Measurements from ENCODE around the gene RAPGEF1. TPM values are rescaled to one million over a fixed set of nuclear protein-coding genes. Genes with fewer than 3 reads are reported as not detected.
"Not testable (repeated sequence)": the region's sequence is repeated elsewhere in the genome, so short reads cannot be mapped to it uniquely, and the experiment has no call there.

RAPGEF1 gene
- total RNA-seq, 2 experiments from 2014 or later = 187 to 215 TPM

DNA sequence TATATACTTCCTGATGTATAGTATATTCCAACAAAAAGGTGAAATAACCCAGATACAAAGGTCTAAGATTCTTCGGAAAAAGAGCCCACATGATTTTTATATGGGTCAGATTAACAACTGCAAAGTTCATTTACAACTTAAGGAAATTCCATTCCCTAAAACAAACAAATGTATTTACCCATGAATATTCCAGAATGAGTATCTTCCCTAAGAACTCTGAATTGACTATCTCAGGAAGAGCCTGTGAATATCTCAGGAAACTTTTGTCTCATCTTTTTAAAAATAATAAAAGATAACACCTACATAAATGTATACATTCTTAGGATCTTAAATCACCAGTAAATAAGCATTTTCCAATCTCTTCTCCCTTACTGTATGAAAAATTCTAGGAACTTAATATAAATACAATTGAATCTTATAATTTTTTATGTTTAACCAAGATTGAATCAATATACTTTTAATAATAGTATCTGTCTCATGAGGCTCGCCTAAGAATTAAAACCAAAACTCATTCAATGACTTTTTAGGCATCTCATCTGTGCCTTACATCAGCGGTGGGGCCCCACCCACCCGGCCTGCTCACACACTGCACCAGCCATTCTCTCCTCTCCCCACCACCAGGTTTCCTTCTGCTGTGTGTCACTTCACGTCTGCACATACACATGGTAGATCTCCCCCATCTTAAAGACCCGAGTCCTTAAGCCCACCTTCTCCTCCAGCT lies 78.1 kb downstream of the RAPGEF1 start:
- Mint-ChIP-seq H3K27ac (peak overlapping the region; percentile 91), H3K36me3 (peaks cover 27% of the 10 kb centered on the region), H3K9me3 (ENCODE audit: low read depth) (no peaks in the 10 kb centered on the region), H3K4me3 (peak overlapping the region; percentile 9), H3K4me1 (peaks cover 82% of the 10 kb centered on the region), H3K27me3 (no peaks in the 10 kb centered on the region)
- DNase-seq (peak; percentile 85), ATAC-seq (peak; percentile 92)
- CTCF ChIA-PET = interaction anchor here (1.3 kb wide), 2 partner anchors 16 to 78 kb away, joined by 4 to 6 read pairs; partner anchors contain the start of gene RAPGEF1

DNA sequence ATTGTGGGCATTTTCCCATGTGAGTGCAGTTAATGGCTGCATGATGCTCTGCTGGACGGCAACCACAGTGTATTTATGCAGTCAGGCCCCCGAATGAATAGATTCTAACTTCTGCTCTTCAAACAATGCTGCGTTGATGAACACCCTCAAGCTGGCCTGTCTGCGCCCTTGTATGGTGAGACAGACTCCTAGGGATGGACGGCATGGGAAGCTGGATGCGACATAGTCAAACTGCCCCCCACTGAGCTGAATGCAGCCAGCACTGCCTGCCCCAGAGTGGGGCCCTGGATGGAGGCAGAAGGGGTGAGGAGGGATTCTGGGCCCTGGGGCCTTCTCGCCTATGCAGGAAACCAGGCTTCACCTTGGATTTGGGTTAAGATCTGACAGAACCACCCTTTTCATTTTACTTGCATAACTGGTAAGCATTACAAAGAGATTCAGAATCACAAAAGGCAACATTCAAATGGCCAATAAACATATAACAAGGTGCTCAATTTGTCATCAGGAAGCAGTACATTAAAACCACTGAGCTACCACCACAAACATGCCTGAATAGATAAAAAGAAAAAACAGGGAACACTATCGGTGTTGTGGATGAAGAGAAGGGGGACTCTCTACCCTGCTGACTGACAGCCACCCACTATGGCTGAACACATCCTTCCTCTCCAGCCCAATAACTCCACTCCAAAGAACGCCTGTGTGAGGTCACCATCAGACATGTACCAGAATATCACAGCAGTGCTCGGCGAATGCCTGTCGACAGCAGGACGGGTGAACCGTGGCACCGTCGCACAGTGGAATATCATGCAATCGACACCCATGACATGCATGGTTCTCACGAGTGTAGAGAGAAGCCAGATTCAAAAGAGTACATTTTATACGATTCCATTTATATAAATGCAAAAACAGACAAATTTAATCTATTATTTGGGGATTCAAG lies 79.1 kb downstream of the RAPGEF1 start:
- H3K4me1 Mint-ChIP-seq = peaks cover 82% of the 10 kb centered on the region
- CTCF ChIA-PET = interaction anchor here (0.7 kb wide), 1 partner anchor 80 kb away, joined by 3 read pairs; no protein-coding TSS in a partner anchor
- H3K27me3 Mint-ChIP-seq = no peaks in the 10 kb centered on the region
- no peak overlapping the region for H3K4me3 Mint-ChIP-seq
- DNase-seq = no peak
- no peaks in the 10 kb centered on the region for H3K9me3 Mint-ChIP-seq (ENCODE audit: low read depth)
- peak overlapping the region; percentile 62 for H3K27ac Mint-ChIP-seq
- H3K36me3 Mint-ChIP-seq = peaks cover 24% of the 10 kb centered on the region
- no peak for ATAC-seq

DNA sequence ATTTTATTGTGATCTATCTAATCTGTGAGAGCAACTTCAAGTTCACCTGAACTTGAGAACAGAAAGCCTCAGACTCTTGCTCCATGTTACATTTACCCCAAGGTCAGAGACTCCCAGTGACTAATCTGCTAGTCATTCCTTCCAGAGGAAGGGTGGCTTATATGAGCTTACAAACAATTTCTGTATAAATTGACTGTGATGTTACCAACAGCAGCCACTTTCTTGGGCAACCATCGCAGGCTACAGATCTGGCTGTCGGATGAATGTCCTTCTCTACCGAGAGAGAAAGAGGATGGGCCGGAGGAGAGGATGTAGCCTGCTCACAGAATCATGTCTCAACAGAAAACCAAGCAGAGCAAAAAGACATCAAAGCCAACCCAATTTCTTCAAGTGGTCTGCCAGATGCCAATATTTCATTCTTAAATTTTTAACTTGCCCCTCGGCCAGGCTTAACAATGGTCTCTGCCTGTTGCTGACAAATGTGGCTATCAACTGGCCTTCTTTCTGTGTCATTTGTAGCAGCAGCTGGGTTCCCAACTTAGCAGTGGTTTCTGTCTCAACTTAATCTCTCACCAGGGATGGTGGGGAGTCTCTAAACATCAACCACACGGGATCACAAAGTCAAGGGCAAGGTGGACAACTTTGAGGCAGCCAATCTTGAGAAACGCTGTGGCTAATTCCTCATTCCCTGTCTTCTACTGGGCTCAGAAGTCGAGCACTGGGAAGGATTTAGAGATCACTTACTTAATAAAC lies 81.3 kb downstream of the RAPGEF1 start:
- Mint-ChIP-seq H3K4me3 (no peak overlapping the region), H3K27me3 (no peaks in the 10 kb centered on the region), H3K27ac (peak overlapping the region; percentile 87), H3K36me3 (peaks cover 14% of the 10 kb centered on the region), H3K9me3 (ENCODE audit: low read depth) (no peaks in the 10 kb centered on the region), H3K4me1 (peaks cover 75% of the 10 kb centered on the region)
- CTCF ChIA-PET = interaction anchor here (0.8 to 2.3 kb wide), 6 partner anchors 11 to 81 kb away, joined by 3 to 5 read pairs (median 4); partner anchors contain the start of gene RAPGEF1
- DNase-seq = peak; percentile 54
- peak; percentile 37 for ATAC-seq

DNA sequence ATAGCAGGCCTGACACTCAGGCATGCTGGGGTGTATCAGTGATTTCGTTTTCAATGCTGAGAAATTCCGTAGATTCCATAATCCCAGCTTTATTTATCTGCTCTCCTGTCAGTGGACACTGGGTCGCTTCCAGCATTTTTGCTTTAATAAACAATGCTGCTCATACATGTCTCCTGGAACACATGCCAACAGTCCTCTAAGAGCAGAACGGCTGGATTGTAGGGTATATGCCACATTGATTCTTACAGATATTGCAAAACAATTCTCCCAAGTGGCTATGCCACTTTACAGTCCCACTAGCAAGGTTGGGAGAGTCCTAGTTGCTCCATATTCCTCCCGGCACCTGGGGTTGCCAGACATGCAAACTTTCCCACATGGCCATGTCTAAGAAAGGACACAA lies 81.9 kb downstream of the RAPGEF1 start:
- no peak for ATAC-seq
- no peaks in the 10 kb centered on the region for H3K27me3 Mint-ChIP-seq
- no peak for DNase-seq
- no peak overlapping the region for H3K4me3 Mint-ChIP-seq
- peak overlapping the region; percentile 87 for H3K27ac Mint-ChIP-seq
- CTCF ChIA-PET = interaction anchor here (1.9 to 2.3 kb wide), 3 partner anchors 21 to 66 kb away, joined by 5 read pairs; no protein-coding TSS in a partner anchor
- H3K36me3 Mint-ChIP-seq = peaks cover 12% of the 10 kb centered on the region
- H3K4me1 Mint-ChIP-seq = peaks cover 74% of the 10 kb centered on the region
- no peaks in the 10 kb centered on the region for H3K9me3 Mint-ChIP-seq (ENCODE audit: low read depth)

DNA sequence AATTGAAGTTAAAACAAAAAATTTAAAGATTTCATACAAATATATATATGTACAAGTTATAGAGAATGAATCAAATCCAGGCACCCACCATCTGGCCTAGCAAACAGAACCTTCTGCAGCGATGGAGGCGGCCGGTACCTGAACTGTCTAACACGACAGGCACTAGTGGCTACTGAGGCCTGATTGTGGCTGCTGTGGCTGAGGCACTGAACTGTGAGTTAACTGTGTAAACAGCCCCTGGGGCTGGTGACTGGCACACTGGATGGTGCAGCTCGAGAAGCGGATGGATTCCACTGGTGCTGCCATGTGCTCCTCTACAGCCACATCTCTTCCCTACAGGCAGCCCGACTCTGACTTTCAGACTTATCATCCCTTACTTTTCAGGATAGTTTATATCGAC lies 82.4 kb downstream of the RAPGEF1 start:
- Mint-ChIP-seq H3K4me3 (no peak overlapping the region), H3K4me1 (peaks cover 73% of the 10 kb centered on the region), H3K27me3 (no peaks in the 10 kb centered on the region), H3K9me3 (ENCODE audit: low read depth) (no peaks in the 10 kb centered on the region), H3K27ac (peak overlapping the region; percentile 87), H3K36me3 (peaks cover 9% of the 10 kb centered on the region)
- no peak for ATAC-seq
- CTCF ChIA-PET = interaction anchor here (2.3 kb wide), 1 partner anchor 66 kb away, joined by 5 read pairs; no protein-coding TSS in a partner anchor
- DNase-seq = no peak

DNA sequence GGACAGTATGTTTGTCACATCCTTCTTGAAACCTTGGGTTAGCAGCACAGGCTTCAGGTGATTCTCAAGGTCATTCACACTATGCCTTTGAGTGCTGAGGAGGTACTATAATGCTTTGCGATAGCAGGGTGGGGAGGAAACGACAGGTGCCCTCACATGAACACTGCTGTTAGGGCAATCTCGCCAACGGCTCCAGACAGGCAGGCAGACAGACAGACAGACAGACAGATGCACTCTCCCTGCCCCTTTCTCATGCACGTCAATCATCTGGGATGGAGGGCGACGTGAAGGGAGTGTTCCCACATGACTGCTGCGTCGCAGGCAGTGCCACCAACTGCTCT lies 82.9 kb downstream of the RAPGEF1 start:
- Mint-ChIP-seq H3K4me3 (peak overlapping the region; percentile 1), H3K36me3 (peaks cover 7% of the 10 kb centered on the region)
- ATAC-seq = peak; percentile 44

DNA sequence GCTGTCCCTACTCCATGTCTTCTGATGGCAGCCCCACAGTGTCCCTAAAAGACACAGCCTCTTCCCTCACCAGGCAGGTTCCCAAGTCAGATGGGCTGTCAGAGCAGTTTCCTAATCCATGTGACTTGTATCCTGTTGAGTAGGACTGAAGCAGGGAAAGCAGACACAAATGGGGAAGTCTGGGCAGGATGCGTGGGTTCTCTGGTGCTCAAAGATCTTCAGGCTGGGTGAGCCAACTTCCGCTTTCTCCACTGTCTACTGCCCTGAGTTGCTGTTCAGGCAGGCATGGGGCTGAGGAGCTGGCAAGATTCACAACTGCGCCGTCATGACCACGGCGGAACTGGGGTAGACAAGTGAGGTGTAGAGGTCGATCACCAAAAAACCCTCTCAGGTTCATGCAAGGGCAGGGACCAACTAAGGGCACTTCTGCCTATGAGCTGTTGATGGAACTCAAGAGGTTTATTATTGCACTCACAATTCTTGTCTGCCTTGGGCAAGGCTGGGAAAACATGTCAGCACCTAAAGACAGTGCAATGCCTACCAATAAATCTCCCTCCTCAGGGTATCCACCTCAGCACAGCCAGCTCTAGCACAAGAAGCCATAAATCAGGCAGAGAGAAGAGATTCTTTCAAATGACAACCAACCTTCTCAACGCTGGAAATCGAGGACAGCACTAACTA lies 83.4 kb downstream of the RAPGEF1 start:
- Mint-ChIP-seq H3K4me3 (peak overlapping the region; percentile 2), H3K36me3 (peaks cover 7% of the 10 kb centered on the region), H3K27ac (peak overlapping the region; percentile 86), H3K9me3 (ENCODE audit: low read depth) (no peaks in the 10 kb centered on the region), H3K27me3 (no peaks in the 10 kb centered on the region), H3K4me1 (peaks cover 76% of the 10 kb centered on the region)
- ATAC-seq = peak; percentile 83
- peak; percentile 82 for DNase-seq
- CTCF ChIA-PET = interaction anchor here (0.7 to 1.1 kb wide), 5 partner anchors 21 to 156 kb away, joined by 3 to 4 read pairs (median 3); partner anchors contain the start of gene RAPGEF1

More for the DNA sequence above, 82.9 kb downstream of the RAPGEF1 start:
- CTCF ChIA-PET = interaction anchor here (0.7 to 1.1 kb wide), 4 partner anchors 21 to 156 kb away, joined by 3 read pairs; partner anchors contain the start of gene RAPGEF1
- no peaks in the 10 kb centered on the region for H3K9me3 Mint-ChIP-seq (ENCODE audit: low read depth)
- peak overlapping the region; percentile 86 for H3K27ac Mint-ChIP-seq
- no peak for DNase-seq
- H3K27me3 Mint-ChIP-seq = no peaks in the 10 kb centered on the region
- H3K4me1 Mint-ChIP-seq = peaks cover 73% of the 10 kb centered on the region

DNA sequence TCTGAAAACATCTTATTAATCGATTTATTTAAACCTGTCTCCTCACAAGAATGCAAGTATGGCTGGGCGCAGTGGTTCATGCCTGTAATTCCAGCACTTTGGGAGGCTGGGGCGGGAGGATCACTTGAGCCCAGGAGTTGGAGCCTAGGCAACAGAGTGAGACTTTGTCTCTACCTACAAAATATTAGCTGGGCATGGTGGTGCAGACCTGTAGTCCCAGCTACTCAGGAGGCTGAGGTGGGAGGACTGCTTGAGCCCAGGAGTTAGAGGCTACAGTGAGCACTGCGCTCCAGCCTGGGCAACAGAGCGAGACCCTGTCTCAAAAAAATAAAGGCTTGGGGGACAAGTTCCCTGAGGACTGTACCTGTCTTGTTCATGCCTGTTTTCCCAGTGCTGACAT lies 85.5 kb downstream of the RAPGEF1 start:
- ATAC-seq; H3K27me3 Mint-ChIP-seq; DNase-seq; H3K4me3 Mint-ChIP-seq; H3K9me3 Mint-ChIP-seq (ENCODE audit: low read depth); H3K27ac Mint-ChIP-seq: not testable (repeated sequence)
- Mint-ChIP-seq H3K36me3 (peaks cover 28% of the 10 kb centered on the region), H3K4me1 (peaks cover 73% of the 10 kb centered on the region)
- CTCF ChIA-PET = interaction anchor here (1.0 kb wide), 1 partner anchor 77 kb away, joined by 3 read pairs; no protein-coding TSS in a partner anchor

DNA sequence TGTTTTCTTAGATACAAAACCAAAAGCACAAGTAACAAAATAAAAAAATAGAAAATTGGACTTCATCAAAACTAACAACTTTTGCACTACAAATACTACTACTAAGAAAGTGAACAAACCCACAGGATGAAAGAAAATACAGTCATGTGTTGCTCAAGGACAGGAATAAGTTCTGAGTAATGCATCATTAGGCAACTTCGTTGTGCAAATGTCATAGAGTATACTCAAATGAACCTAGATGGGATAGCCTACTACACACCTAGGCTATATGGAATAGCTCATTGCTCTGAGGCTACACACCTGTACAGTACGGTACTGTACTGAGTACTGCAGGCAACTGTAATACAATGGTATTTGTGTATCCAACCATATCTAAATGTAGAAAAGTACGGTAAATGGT lies 88.3 kb downstream of the RAPGEF1 start:
- no peaks in the 10 kb centered on the region for H3K9me3 Mint-ChIP-seq (ENCODE audit: low read depth)
- H3K36me3 Mint-ChIP-seq = peaks cover 35% of the 10 kb centered on the region
- peak overlapping the region; percentile 68 for H3K27ac Mint-ChIP-seq
- ATAC-seq (peak; percentile 23), DNase-seq (no peak)
- H3K4me1 Mint-ChIP-seq = peaks cover 50% of the 10 kb centered on the region
- CTCF ChIA-PET = interaction anchor here (1.9 to 2.2 kb wide), 3 partner anchors 16 to 88 kb away, joined by 6 to 8 read pairs (median 8); partner anchors contain the start of gene RAPGEF1
- H3K27me3 Mint-ChIP-seq = no peaks in the 10 kb centered on the region
- no peak overlapping the region for H3K4me3 Mint-ChIP-seq

DNA sequence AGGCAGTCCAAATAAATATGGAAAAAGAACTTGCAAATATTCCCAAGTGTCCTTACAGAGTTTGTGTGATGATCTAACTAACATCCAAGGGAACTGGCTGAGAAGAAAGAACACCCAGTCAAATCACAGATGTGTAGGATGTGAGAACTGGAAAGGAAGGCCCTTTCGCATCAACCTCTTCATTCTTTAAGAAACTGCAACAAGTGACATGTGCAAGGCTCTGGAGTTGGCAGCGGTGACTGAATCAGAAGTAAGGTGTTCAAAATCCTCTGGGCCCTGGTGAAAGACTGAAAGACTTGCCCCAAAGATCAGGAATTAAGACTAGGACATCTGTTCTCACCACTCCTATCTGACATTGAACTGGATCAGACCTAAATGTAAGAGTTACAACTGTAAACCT lies 88.7 kb downstream of the RAPGEF1 start:
- H3K27me3 Mint-ChIP-seq = no peaks in the 10 kb centered on the region
- DNase-seq = no peak
- H3K36me3 Mint-ChIP-seq = peaks cover 36% of the 10 kb centered on the region
- no peak for ATAC-seq
- H3K27ac Mint-ChIP-seq = peak overlapping the region; percentile 68
- H3K9me3 Mint-ChIP-seq (ENCODE audit: low read depth) = no peaks in the 10 kb centered on the region
- CTCF ChIA-PET = interaction anchor here (0.7 to 2.0 kb wide), 3 partner anchors 60 to 96 kb away, joined by 3 to 8 read pairs (median 3); no protein-coding TSS in a partner anchor
- peaks cover 48% of the 10 kb centered on the region for H3K4me1 Mint-ChIP-seq
- no peak overlapping the region for H3K4me3 Mint-ChIP-seq

DNA sequence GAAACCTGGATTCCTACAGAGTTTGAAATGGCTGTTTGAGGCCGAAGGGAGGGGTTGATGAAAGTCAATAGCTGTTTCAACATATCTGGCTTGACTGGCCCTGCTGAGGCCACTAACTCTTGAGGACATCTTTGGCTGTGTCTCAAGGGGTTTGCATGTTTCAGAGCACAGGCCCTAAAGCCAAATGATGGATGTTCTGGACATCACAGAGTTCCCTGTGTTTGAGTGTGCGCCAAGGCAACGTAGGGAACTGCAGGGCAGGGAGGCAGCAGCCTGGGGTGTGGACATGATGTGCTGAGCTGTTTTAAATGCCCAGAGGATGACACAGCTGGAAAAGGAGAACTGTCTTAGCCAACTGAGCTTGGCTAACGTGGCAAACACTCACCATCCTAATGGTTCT lies 89.6 kb downstream of the RAPGEF1 start:
- Mint-ChIP-seq H3K36me3 (peaks cover 40% of the 10 kb centered on the region), H3K4me3 (no peak overlapping the region), H3K9me3 (ENCODE audit: low read depth) (no peaks in the 10 kb centered on the region), H3K4me1 (peaks cover 49% of the 10 kb centered on the region), H3K27me3 (no peaks in the 10 kb centered on the region), H3K27ac (no peak overlapping the region)
- ATAC-seq (no peak), DNase-seq (no peak)
- CTCF ChIA-PET = interaction anchor here (1.1 to 1.3 kb wide), 3 partner anchors 11 to 90 kb away, joined by 3 to 4 read pairs (median 3); no protein-coding TSS in a partner anchor

DNA sequence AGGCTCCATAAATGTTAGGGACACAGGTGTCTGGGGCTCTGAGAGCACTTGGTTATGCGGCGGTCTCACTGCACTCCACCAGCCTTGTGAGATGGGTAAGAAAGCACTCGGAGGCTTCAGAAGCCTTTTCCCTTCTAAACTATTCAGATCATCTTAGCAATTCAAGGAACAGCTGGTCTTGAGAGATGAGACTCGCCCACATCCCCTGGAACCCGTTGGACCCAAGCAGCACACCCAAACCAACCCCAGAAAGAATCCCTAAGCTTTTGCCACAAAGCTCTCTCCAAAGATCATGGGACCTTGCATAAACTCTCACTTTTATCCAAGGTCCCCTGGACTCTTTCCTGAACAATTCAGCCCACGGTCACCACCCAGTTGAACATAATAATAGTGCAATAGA lies 90.2 kb downstream of the RAPGEF1 start:
- no peaks in the 10 kb centered on the region for H3K27me3 Mint-ChIP-seq
- H3K36me3 Mint-ChIP-seq = peaks cover 42% of the 10 kb centered on the region
- no peaks in the 10 kb centered on the region for H3K9me3 Mint-ChIP-seq (ENCODE audit: low read depth)
- peak overlapping the region; percentile 48 for H3K27ac Mint-ChIP-seq
- CTCF ChIA-PET = interaction anchor here (1.1 to 1.3 kb wide), 2 partner anchors 10 to 89 kb away, joined by 3 to 4 read pairs; no protein-coding TSS in a partner anchor
- ATAC-seq = no peak
- H3K4me3 Mint-ChIP-seq = no peak overlapping the region
- H3K4me1 Mint-ChIP-seq = peaks cover 50% of the 10 kb centered on the region
- no peak for DNase-seq

Data from activated CD8-positive, alpha-beta memory T cell treated with anti-CD3 and anti-CD28 coated beads, Interleukin-2, amount 10 ng/mL, durations not matched to agents 7 days and 5 days (primary cell).